Measurements from ENCODE around the gene TCF4.

- TF ChIP-seq SP1 (IDR thresholded peaks at IDR 0.05) (no peak), TARDBP (IDR thresholded peaks at IDR 0.05) (no peak), FOXA1 (IDR thresholded peaks at IDR 0.05) (no peak), FOXK2 (IDR thresholded peaks at IDR 0.05) (no peak), SUZ12 (IDR thresholded peaks at IDR 0.05) (no peak), ELF4 (IDR thresholded peaks at IDR 0.05) (no peak)
These were observed 191.0 kb downstream of the TCF4 start for GRCh38 chr18:55396979-55397378.

Measured in HEK293T (cell line).